ENCODE results near the gene P4HA2.

Gene P4HA2

GRCh38 chr5:132227485-132228240, at the start of gene P4HA2:
TSS of gene P4HA2 (minus strand) at chr5:132227853. CDS start at chr5:132218626, 9,227 bp downstream.
- peak; percentile 90 for DNase-seq (ENCODE audit: low spot score)

- no peak for DNase-seq (ENCODE audit: low spot score)
Observed at GRCh38 chr5:132277256-132277655, 49.6 kb upstream of the P4HA2 start.

- no peak for DNase-seq (ENCODE audit: low spot score)
Observed at GRCh38 chr5:132275367-132276220, 47.9 kb upstream of the P4HA2 start.

GRCh38 chr5:132274050-132274792, 46.6 kb upstream of the P4HA2 start:
- DNase-seq (ENCODE audit: low spot score) = no peak

- DNase-seq (ENCODE audit: low spot score) = no peak
Observed at GRCh38 chr5:132273631-132274030, 46.0 kb upstream of the P4HA2 start.

GRCh38 chr5:132272311-132273210, 44.9 kb upstream of the P4HA2 start:
- DNase-seq (ENCODE audit: low spot score) = no peak

- no peak for DNase-seq (ENCODE audit: low spot score)
Observed at GRCh38 chr5:132271251-132272246, 43.9 kb upstream of the P4HA2 start.

GRCh38 chr5:132270706-132271105, 43.1 kb upstream of the P4HA2 start:
- DNase-seq (ENCODE audit: low spot score) = no peak

- no peak for DNase-seq (ENCODE audit: low spot score)
Observed at GRCh38 chr5:132270335-132270665, 42.6 kb upstream of the P4HA2 start.

GRCh38 chr5:132269635-132270334, 42.1 kb upstream of the P4HA2 start:
- no peak for DNase-seq (ENCODE audit: low spot score)

- DNase-seq (ENCODE audit: low spot score) = peak; percentile 82
Observed at GRCh38 chr5:132268769-132269551, 41.3 kb upstream of the P4HA2 start.

GRCh38 chr5:132267931-132268768, 40.5 kb upstream of the P4HA2 start:
- DNase-seq (ENCODE audit: low spot score) = no peak

GRCh38 chr5:132267166-132267739, 39.6 kb upstream of the P4HA2 start:
- DNase-seq (ENCODE audit: low spot score) = no peak

- DNase-seq (ENCODE audit: low spot score) = no peak
Observed at GRCh38 chr5:132266836-132267160, 39.1 kb upstream of the P4HA2 start.

GRCh38 chr5:132266031-132266835, 38.6 kb upstream of the P4HA2 start:
- no peak for DNase-seq (ENCODE audit: low spot score)

GRCh38 chr5:132265336-132266030, 37.8 kb upstream of the P4HA2 start:
- peak; percentile 96 for DNase-seq (ENCODE audit: low spot score)

All from AG08395 (cell line).